SK-N-SH treated with all-trans-retinoic acid at 6 μM for 48 hours (cell line): ENCODE data around the gene CCDC85C.

Experiments used
- ARNTL ChIP-seq: fragments of 450-650 bp; formaldehyde crosslinking; IDR thresholded peaks from 2 replicates; pipeline ENCODE4 v1.5.0; 2020; ENCODE audit warnings: low read depth, mild to moderate bottlenecking, moderate library complexity, borderline replicate concordance
- ESRRG ChIP-seq: fragments of 250-450 bp; sonication (Bioruptor Pico); IDR thresholded peaks from 2 replicates; pipeline ENCODE4 v1.6.1; 2021; ENCODE audit warnings: mild to moderate bottlenecking
- PATZ1 ChIP-seq: fragments of 250-450 bp; sonication (Bioruptor Pico); IDR thresholded peaks from 2 replicates; pipeline ENCODE4 v1.8.0; 2020; ENCODE audit warnings: mild to moderate bottlenecking, moderate library complexity, borderline replicate concordance
- POU6F1 ChIP-seq: fragments of 250-450 bp; sonication (Bioruptor Pico); IDR thresholded peaks from 2 replicates; pipeline ENCODE4 v1.8.0; 2021; ENCODE audit warnings: low read depth, mild to moderate bottlenecking, moderate library complexity, borderline replicate concordance
- SNAI2 ChIP-seq: fragments of 250-450 bp; sonication (Bioruptor Pico); IDR thresholded peaks from 2 replicates; pipeline ENCODE4 v1.5.0; 2020; ENCODE audit warnings: mild to moderate bottlenecking, moderate library complexity
- TOX ChIP-seq: fragments of 250-450 bp; sonication (Bioruptor Pico); IDR thresholded peaks from 2 replicates; pipeline ENCODE4 v1.8.0; 2021; ENCODE audit warnings: mild to moderate bottlenecking, moderate library complexity, borderline replicate concordance
- TSHZ2 ChIP-seq: fragments of 250-450 bp; sonication (Bioruptor Pico); IDR thresholded peaks from 2 replicates; pipeline ENCODE4 v1.5.0; 2020; ENCODE audit warnings: mild to moderate bottlenecking, moderate library complexity
- ZFP3 ChIP-seq: fragments of 250-450 bp; sonication (Bioruptor Pico); IDR thresholded peaks from 2 replicates; pipeline ENCODE4 v1.5.0; 2020; ENCODE audit warnings: mild to moderate bottlenecking, moderate library complexity
- ZFP30 ChIP-seq: fragments of 450-650 bp; formaldehyde crosslinking; IDR thresholded peaks from 2 replicates; pipeline ENCODE4 v1.5.0; 2022; ENCODE audit warnings: mild to moderate bottlenecking, moderate library complexity
- ZNF565 ChIP-seq: fragments of 450-650 bp; formaldehyde crosslinking; conservative IDR thresholded peaks from 2 replicates; pipeline ENCODE4 v1.5.0; 2020; ENCODE audit warnings: low read depth, mild to moderate bottlenecking, moderate library complexity
- ZNF8 ChIP-seq: fragments of 450-650 bp; formaldehyde crosslinking; IDR thresholded peaks from 2 replicates; pipeline ENCODE4 v1.5.0; 2020; ENCODE audit warnings: mild to moderate bottlenecking, moderate library complexity

GRCh38 chr14:99517643-99518381 is 86.2 kb downstream of the CCDC85C start:
- TF ChIP-seq ARNTL (no peak), ESRRG (no peak), ZFP3 (CRISPR knock-in tag) (no peak), TOX (CRISPR knock-in tag) (no peak), TSHZ2 (CRISPR knock-in tag) (no peak), ZFP30 (CRISPR knock-in tag) (no peak), PATZ1 (CRISPR knock-in tag) (no peak), ZNF8 (no peak), POU6F1 (CRISPR knock-in tag) (no peak), ZNF565 (CRISPR knock-in tag) (no peak), SNAI2 (CRISPR knock-in tag) (no peak)
